Activated naive CD8-positive, alpha-beta T cell treated with anti-CD3 and anti-CD28 coated beads for 36 hours (primary cell): Measurements from ENCODE around the gene NPNT. TPM values are rescaled to one million over a fixed set of nuclear protein-coding genes. Genes with fewer than 3 reads are reported as not detected.

Experiments used
- DNase-seq: peaks from one replicate; pipeline ENCODE4 v3.0.0; 2021
- H3K27ac Mint-ChIP-seq: one replicate; pipeline ENCODE4 v1.8.0; 2022; ENCODE audit warnings: mild to moderate bottlenecking, moderate library complexity, mixed read lengths
- H3K27me3 Mint-ChIP-seq: one replicate; pipeline ENCODE4 v1.8.0; 2022; ENCODE audit warnings: mild to moderate bottlenecking, mixed read lengths
- H3K36me3 Mint-ChIP-seq: one replicate; pipeline ENCODE4 v1.8.0; 2021; ENCODE audit warnings: mild to moderate bottlenecking, mixed read lengths
- H3K4me1 Mint-ChIP-seq: one replicate; pipeline ENCODE4 v1.8.0; 2021; ENCODE audit warnings: mixed read lengths
- H3K4me3 Mint-ChIP-seq: one replicate; pipeline ENCODE4 v1.8.0; 2022; ENCODE audit warnings: mild to moderate bottlenecking, moderate library complexity, mixed read lengths
- H3K9me3 Mint-ChIP-seq: one replicate; pipeline ENCODE4 v1.8.0; 2022; ENCODE audit warnings: mixed read lengths
- total RNA-seq, 2 experiments: library from RNA; stranded (reverse); gene quantifications; one replicate each; pipeline ENCODE4 v1.2.3, GENCODE V29; 2021

The NPNT gene
- total RNA-seq, 2 experiments from 2014 or later = not detected

- Mint-ChIP-seq H3K4me1 (no peaks in the 10 kb centered on the region), H3K27me3 (no peaks in the 10 kb centered on the region), H3K27ac (no peak overlapping the region), H3K36me3 (peaks cover 1% of the 10 kb centered on the region), H3K4me3 (no peak overlapping the region), H3K9me3 (peaks cover 31% of the 10 kb centered on the region)
- DNase-seq = no peak
Observed at GRCh38 chr4:106010761-106011160, 115.5 kb downstream of the NPNT start.

- H3K36me3 Mint-ChIP-seq = peaks cover 1% of the 10 kb centered on the region
- no peak for DNase-seq
- no peak overlapping the region for H3K4me3 Mint-ChIP-seq
- H3K27me3 Mint-ChIP-seq = no peaks in the 10 kb centered on the region
- no peak overlapping the region for H3K27ac Mint-ChIP-seq
- H3K4me1 Mint-ChIP-seq = no peaks in the 10 kb centered on the region
- H3K9me3 Mint-ChIP-seq = peaks cover 31% of the 10 kb centered on the region
Observed at GRCh38 chr4:106011387-106011786, 116.1 kb downstream of the NPNT start.

- no peaks in the 10 kb centered on the region for H3K36me3 Mint-ChIP-seq
- no peaks in the 10 kb centered on the region for H3K4me1 Mint-ChIP-seq
Observed at GRCh38 chr4:106017975-106018374, 122.7 kb downstream of the NPNT start.

GRCh38 chr4:106019771-106020170, 124.5 kb downstream of the NPNT start:
- Mint-ChIP-seq H3K4me1 (no peaks in the 10 kb centered on the region), H3K27ac (no peak overlapping the region), H3K27me3 (no peaks in the 10 kb centered on the region), H3K36me3 (no peaks in the 10 kb centered on the region), H3K4me3 (no peak overlapping the region), H3K9me3 (peaks cover 3% of the 10 kb centered on the region)
- no peak for DNase-seq

More at GRCh38 chr4:106017975-106018374, 122.7 kb downstream of the NPNT start:
- no peaks in the 10 kb centered on the region for H3K27me3 Mint-ChIP-seq
- no peak overlapping the region for H3K27ac Mint-ChIP-seq
- DNase-seq = no peak
- H3K4me3 Mint-ChIP-seq = no peak overlapping the region
- H3K9me3 Mint-ChIP-seq = peaks cover 10% of the 10 kb centered on the region

Other genes starting within 250 kb of the NPNT start
- gene INTS12, start 186.8 kb upstream of the NPNT start, total RNA-seq = 10 to 100 TPM; 28.0 to 28.5 TPM
- gene GSTCD, start 186.7 kb upstream of the NPNT start, total RNA-seq = 10 to 100 TPM; 18.9 to 20.8 TPM